GM19467 (cell line): ENCODE data around the gene PHC2.
A peak's percentile ranks its signal among the peaks of the same experiment; 100 is the strongest.
"Not testable (repeated sequence)": the region's sequence is repeated elsewhere in the genome, so short reads cannot be mapped to it uniquely, and the experiment has no call there.

Experiments used
- ATAC-seq: cut with Tn5 transposase; IDR thresholded peaks from one replicate; pipeline ENCODE4 v1.9.1; 2021; ENCODE audit warnings: mild to moderate bottlenecking, moderate library complexity; ENCODE audit not compliant: unreplicated experiment

Gene PHC2

GRCh38 chr1:33298623-33299277 lies 132.1 kb downstream of the PHC2 start:
- peak; percentile 54 for ATAC-seq

- ATAC-seq, result no peak
Measured at GRCh38 chr1:33297911-33298622, 132.8 kb downstream of the PHC2 start.

GRCh38 chr1:33296824-33297223 lies 134.1 kb downstream of the PHC2 start:
- no peak for ATAC-seq

GRCh38 chr1:33296082-33296458 lies 134.8 kb downstream of the PHC2 start:
- no peak for ATAC-seq

- peak; percentile 87 for ATAC-seq
Measured at GRCh38 chr1:33295450-33296081, 135.3 kb downstream of the PHC2 start.

GRCh38 chr1:33295023-33295422 lies 135.9 kb downstream of the PHC2 start:
- no peak for ATAC-seq

- no peak for ATAC-seq
Measured at GRCh38 chr1:33294071-33295010, 136.6 kb downstream of the PHC2 start.

- no peak for ATAC-seq
Measured at GRCh38 chr1:33292726-33293340, 138.1 kb downstream of the PHC2 start.

- ATAC-seq, result not testable (repeated sequence)
Measured at GRCh38 chr1:33290615-33291014, 140.3 kb downstream of the PHC2 start.

- no peak for ATAC-seq
Measured at GRCh38 chr1:33289858-33290154, 141.1 kb downstream of the PHC2 start.

- no peak for ATAC-seq
Measured at GRCh38 chr1:33288976-33289857, 141.7 kb downstream of the PHC2 start.

- no peak for ATAC-seq
Measured at GRCh38 chr1:33287317-33287716, 143.6 kb downstream of the PHC2 start.

- no peak for ATAC-seq
Measured at GRCh38 chr1:33286451-33287185, 144.3 kb downstream of the PHC2 start.

- ATAC-seq, result no peak
Measured at GRCh38 chr1:33284049-33284448, 146.8 kb downstream of the PHC2 start.

GRCh38 chr1:33282791-33283190 lies 148.1 kb downstream of the PHC2 start:
- no peak for ATAC-seq

GRCh38 chr1:33281554-33282303 lies 149.2 kb downstream of the PHC2 start:
- no peak for ATAC-seq

- no peak for ATAC-seq
Measured at GRCh38 chr1:33280091-33280661, 150.7 kb downstream of the PHC2 start.

GRCh38 chr1:33277488-33278084 lies 153.3 kb downstream of the PHC2 start:
- ATAC-seq, result no peak
